ENCODE results near the gene IMMP2L. TPM values are rescaled to one million over a fixed set of nuclear protein-coding genes. Genes with fewer than 3 reads are reported as not detected.

IMMP2L gene
- polyA plus RNA-seq, 1 of the 3 experiments (the other 2 are of a cell fraction), result 10.7 TPM

- Histone ChIP-seq H4K20me1 (ENCODE audit: insufficient read depth) (no peaks in the 10 kb centered on the region), H3F3A (replicated peaks; ENCODE audit: insufficient read depth) (no peaks in the 10 kb centered on the region), H3K79me2 (ENCODE audit: insufficient read depth) (no peaks in the 10 kb centered on the region), H3K27me3 (ENCODE audit: insufficient read depth) (no peaks in the 10 kb centered on the region), H3K9me3 (no peaks in the 10 kb centered on the region), H3K36me3 (replicated peaks in 1 of 2; ENCODE audit: control insufficient read depth in 1 of 2, insufficient read depth in 2 of 2, low read length in 1 of 2) (peaks cover 0 to 3% of the 10 kb centered on the region in 2 experiments), H2AFZ (ENCODE audit: low read depth) (no peak overlapping the region), H3K27ac (ENCODE audit: low read depth in 2 of 2, low read length in 1 of 2) (no peak overlapping the region), H3K4me2 (no peak overlapping the region), H3K4me1 (ENCODE audit: control insufficient read depth in 1 of 2, insufficient read depth in 2 of 2, low read depth in 1 of 2, low read length in 1 of 2) (peaks cover 0 to 2% of the 10 kb centered on the region in 2 experiments; a peak in 1 of 4 replicates), H3K9ac (no peak overlapping the region), H3K4me3 (ENCODE audit: low read depth in 2 of 2, low read length in 1 of 2) (no peak overlapping the region), H3K9me2 (no peaks in the 10 kb centered on the region)
- POLR2A ChIA-PET, result no interaction called here
- no peak for DNase-seq
- CTCF ChIA-PET, result interaction anchor here (0.9 kb wide), 1 partner anchor 9 kb away, joined by 5 read pairs; no protein-coding TSS in a partner anchor
- TF ChIP-seq TCF12 (IDR thresholded peaks at IDR 0.05), result no peak
- TF ChIP-seq ELF1 (IDR thresholded peaks at IDR 0.05), result no peak
- no peak for TF ChIP-seq FOSL2 (IDR thresholded peaks at IDR 0.05; ENCODE audit: borderline replicate concordance, low read depth)
- TF ChIP-seq EZH2phosphoT487 (IDR thresholded peaks at IDR 0.05; ENCODE audit: borderline replicate concordance, low read depth), result no peak
- 94% methylated on average over 2 of the region's 2 CpGs for WGBS (ENCODE audit: low lambda C conversion rate)
Measured at GRCh38 chr7:111175908-111176441, 386.3 kb downstream of the IMMP2L start.

DNA sequence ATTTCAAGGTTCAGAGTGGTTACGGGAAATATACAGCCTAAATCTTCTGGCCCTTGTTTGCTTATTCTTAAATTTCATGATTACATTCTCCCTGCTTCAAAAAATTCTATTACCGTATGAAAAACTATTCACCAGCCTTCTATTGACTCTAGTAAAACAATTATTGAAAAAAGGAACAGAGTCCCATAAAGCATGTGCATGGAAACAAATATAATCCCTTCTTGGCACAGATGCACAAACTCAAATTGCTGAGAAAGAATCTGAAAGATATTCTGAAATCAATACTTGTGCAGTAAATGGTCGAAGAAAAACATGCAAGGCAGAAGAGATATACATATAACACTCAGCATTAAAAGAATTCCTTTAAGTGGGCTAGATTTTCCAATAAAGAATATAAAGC lies 387.8 kb downstream of the IMMP2L start:
- ChIA-PET CTCF (no interaction called here), POLR2A (no interaction called here)
- H3K4me2 ChIP-seq, result no peak overlapping the region

More for the DNA sequence above, 387.8 kb downstream of the IMMP2L start:
- H3K9me3 ChIP-seq, result no peaks in the 10 kb centered on the region
- no peaks in the 10 kb centered on the region for H3K27me3 ChIP-seq (ENCODE audit: insufficient read depth)
- no peaks in the 10 kb centered on the region for H4K20me1 ChIP-seq (ENCODE audit: insufficient read depth)
- H3K79me2 ChIP-seq (ENCODE audit: insufficient read depth), result no peaks in the 10 kb centered on the region
- H3F3A ChIP-seq (replicated peaks; ENCODE audit: insufficient read depth), result no peaks in the 10 kb centered on the region
- no peak overlapping the region for H3K4me3 ChIP-seq (ENCODE audit: low read depth in 2 of 2, low read length in 1 of 2)
- TF ChIP-seq RXRA (IDR thresholded peaks at IDR 0.05; ENCODE audit: borderline replicate concordance, low read depth) (no peak), GABPA (IDR thresholded peaks at IDR 0.05; ENCODE audit: low read depth) (no peak), SIN3A (IDR thresholded peaks at IDR 0.05; ENCODE audit: borderline replicate concordance, low read depth, low read length) (no peak), RAD21 (IDR thresholded peaks at IDR 0.05; ENCODE audit: low read length) (no peak), CHD2 (IDR thresholded peaks at IDR 0.05; ENCODE audit: low read length, partially characterized antibody) (no peak), RFX5 (IDR thresholded peaks at IDR 0.05; ENCODE audit: low read length) (no peak), FOXJ3 (CRISPR knock-in tag; IDR thresholded peaks at IDR 0.05) (no peak), MXI1 (IDR thresholded peaks at IDR 0.05; ENCODE audit: low read depth, low read length) (no peak), EP300 (IDR thresholded peaks at IDR 0.05; ENCODE audit: borderline replicate concordance in 1 of 2, low read depth in 1 of 2, low read length in 1 of 2) (no peak), ELF1 (IDR thresholded peaks at IDR 0.05) (no peak), MAX (IDR thresholded peaks at IDR 0.05; ENCODE audit: low read depth) (no peak), NFIC (IDR thresholded peaks at IDR 0.05; ENCODE audit: borderline replicate concordance) (no peak), TEAD4 (IDR thresholded peaks at IDR 0.05; ENCODE audit: borderline replicate concordance, insufficient read depth) (no peak), USF2 (IDR thresholded peaks at IDR 0.05; ENCODE audit: borderline replicate concordance, low read depth, low read length) (no peak), CTCF (IDR thresholded peaks at IDR 0.05) (no peak), JUND (IDR thresholded peaks at IDR 0.05) (no peak), TCF12 (IDR thresholded peaks at IDR 0.05) (no peak)
- TF ChIP-seq, protein P1, sequence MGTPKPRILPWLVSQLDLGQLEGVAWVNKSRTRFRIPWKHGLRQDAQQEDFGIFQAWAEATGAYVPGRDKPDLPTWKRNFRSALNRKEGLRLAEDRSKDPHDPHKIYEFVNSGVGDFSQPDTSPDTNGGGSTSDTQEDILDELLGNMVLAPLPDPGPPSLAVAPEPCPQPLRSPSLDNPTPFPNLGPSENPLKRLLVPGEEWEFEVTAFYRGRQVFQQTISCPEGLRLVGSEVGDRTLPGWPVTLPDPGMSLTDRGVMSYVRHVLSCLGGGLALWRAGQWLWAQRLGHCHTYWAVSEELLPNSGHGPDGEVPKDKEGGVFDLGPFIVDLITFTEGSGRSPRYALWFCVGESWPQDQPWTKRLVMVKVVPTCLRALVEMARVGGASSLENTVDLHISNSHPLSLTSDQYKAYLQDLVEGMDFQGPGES (IDR thresholded peaks at IDR 0.05; ENCODE audit: low read depth, low read length), result no peak
- TF ChIP-seq, protein P2, sequence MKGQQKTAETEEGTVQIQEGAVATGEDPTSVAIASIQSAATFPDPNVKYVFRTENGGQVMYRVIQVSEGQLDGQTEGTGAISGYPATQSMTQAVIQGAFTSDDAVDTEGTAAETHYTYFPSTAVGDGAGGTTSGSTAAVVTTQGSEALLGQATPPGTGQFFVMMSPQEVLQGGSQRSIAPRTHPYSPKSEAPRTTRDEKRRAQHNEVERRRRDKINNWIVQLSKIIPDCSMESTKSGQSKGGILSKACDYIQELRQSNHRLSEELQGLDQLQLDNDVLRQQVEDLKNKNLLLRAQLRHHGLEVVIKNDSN (IDR thresholded peaks at IDR 0.05; ENCODE audit: borderline replicate concordance, low read depth), result no peak
- H3K36me3 ChIP-seq (replicated peaks in 1 of 2; ENCODE audit: control insufficient read depth in 1 of 2, insufficient read depth in 2 of 2, low read length in 1 of 2), result no peaks in the 10 kb centered on the region
- no peaks in the 10 kb centered on the region for H3K9me2 ChIP-seq
- H3K4me1 ChIP-seq (ENCODE audit: control insufficient read depth in 1 of 2, insufficient read depth in 2 of 2, low read depth in 1 of 2, low read length in 1 of 2), result peaks cover 0 to 2% of the 10 kb centered on the region in 2 experiments; a peak in 1 of 4 replicates
- 86% methylated on average over 3 of the region's 3 CpGs for WGBS (ENCODE audit: low lambda C conversion rate)
- DNase-seq, result no peak
- H2AFZ ChIP-seq (ENCODE audit: low read depth), result no peak overlapping the region
- H3K27ac ChIP-seq (ENCODE audit: low read depth in 2 of 2, low read length in 1 of 2), result no peak overlapping the region
- no peak overlapping the region for H3K9ac ChIP-seq

Measured in SK-N-SH (cell line).